Ovary (tissue), 3 donors: Measurements from ENCODE around the gene CHSY3.

Source experiments
- EP300 ChIP-seq: sonication (generic); formaldehyde crosslinking; IDR thresholded peaks from one replicate; pipeline ENCODE4 v1.6.1; 2017; ENCODE audit warnings: antibody characterized with exemption
- POLR2A ChIP-seq: fragments of 450-650 bp; IDR thresholded peaks from one replicate; pipeline ENCODE4 v1.6.1; 2017; ENCODE audit warnings: antibody characterized with exemption, mild to moderate bottlenecking, moderate library complexity
- TF ChIP-seq, protein P1 (sequence below), 3 donors: fragments of 450-650 bp in 2 of 3; fragments of 200-600 bp in 1 of 3; IDR thresholded peaks; one replicate each; pipeline versions ENCODE4 v1.5.1 to v1.8.0; 2016 to 2022; ENCODE audit warnings: antibody characterized with exemption in 3 of 3, mild to moderate bottlenecking in 1 of 3
- donor health status: DM: no; HTN: no; CAD: no.

- TF ChIP-seq POLR2A = no peak
- TF ChIP-seq, protein P1, sequence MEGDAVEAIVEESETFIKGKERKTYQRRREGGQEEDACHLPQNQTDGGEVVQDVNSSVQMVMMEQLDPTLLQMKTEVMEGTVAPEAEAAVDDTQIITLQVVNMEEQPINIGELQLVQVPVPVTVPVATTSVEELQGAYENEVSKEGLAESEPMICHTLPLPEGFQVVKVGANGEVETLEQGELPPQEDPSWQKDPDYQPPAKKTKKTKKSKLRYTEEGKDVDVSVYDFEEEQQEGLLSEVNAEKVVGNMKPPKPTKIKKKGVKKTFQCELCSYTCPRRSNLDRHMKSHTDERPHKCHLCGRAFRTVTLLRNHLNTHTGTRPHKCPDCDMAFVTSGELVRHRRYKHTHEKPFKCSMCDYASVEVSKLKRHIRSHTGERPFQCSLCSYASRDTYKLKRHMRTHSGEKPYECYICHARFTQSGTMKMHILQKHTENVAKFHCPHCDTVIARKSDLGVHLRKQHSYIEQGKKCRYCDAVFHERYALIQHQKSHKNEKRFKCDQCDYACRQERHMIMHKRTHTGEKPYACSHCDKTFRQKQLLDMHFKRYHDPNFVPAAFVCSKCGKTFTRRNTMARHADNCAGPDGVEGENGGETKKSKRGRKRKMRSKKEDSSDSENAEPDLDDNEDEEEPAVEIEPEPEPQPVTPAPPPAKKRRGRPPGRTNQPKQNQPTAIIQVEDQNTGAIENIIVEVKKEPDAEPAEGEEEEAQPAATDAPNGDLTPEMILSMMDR (IDR thresholded peaks at IDR 0.05) = no peak
- no peak for TF ChIP-seq EP300
Measured at GRCh38 chr5:130213607-130214006, 309.3 kb downstream of the CHSY3 start.
